H1 (cell line): ENCODE data around the gene MEST. TPM values are rescaled to one million over a fixed set of nuclear protein-coding genes. Genes with fewer than 3 reads are reported as not detected.

ENCODE experiments used
- CTCF ChIA-PET: fragments of 300-600 bp; sonication (Branson Sonifier 250); formaldehyde crosslinking; loops from one replicate; lab custom pipeline; 2021; ENCODE audit not compliant: partially characterized antibody; lab: Charles Lee
- POLR2A ChIA-PET: fragments of 300-600 bp; sonication (Branson Sonifier 250); formaldehyde crosslinking; loops from one replicate; lab custom pipeline; 2021; ENCODE audit warnings: inconsistent platforms; ENCODE audit not compliant: partially characterized antibody; lab: Charles Lee
- DNase-seq, 2 experiments: peaks; one replicate each; pipeline versions ENCODE4 v3.0.0 to v3.0.0-alpha.2; 2010 to 2022; ENCODE audit warnings: low spot score in 2 of 2, low read depth in 1 of 2, mixed read lengths in 1 of 2
- FAIRE-seq: peaks from 2 replicates; lab custom pipeline; 2011; peaks lifted over from hg19 to GRCh38; lab: Jason Lieb, UNC
- H2AFZ ChIP-seq: 2 replicates; pipeline ENCODE4 v1.8.1; 2012; ENCODE audit warnings: low read length, inconsistent platforms
- H2AK5ac ChIP-seq: 2 replicates; pipeline ENCODE4 v1.6.1; 2013; ENCODE audit warnings: low read depth, low read length
- H2BK120ac ChIP-seq: replicated peaks from 2 replicates; pipeline ENCODE3; 2013; ENCODE audit warnings: low read depth, low read length, inconsistent platforms
- H2BK12ac ChIP-seq: 2 replicates; pipeline ENCODE4 v1.6.1; 2013; ENCODE audit warnings: low read depth, low read length
- H2BK15ac ChIP-seq: 2 replicates; pipeline ENCODE4 v1.6.1; 2013; ENCODE audit warnings: low read length
- H2BK20ac ChIP-seq: 2 replicates; pipeline ENCODE4 v1.6.1; 2013; ENCODE audit warnings: low read length
- H2BK5ac ChIP-seq: 2 replicates; pipeline ENCODE4 v1.6.1; 2013; ENCODE audit warnings: low read depth, low read length
- H3K14ac ChIP-seq: 2 replicates; pipeline ENCODE4 v1.6.1; 2013; ENCODE audit warnings: inconsistent platforms; ENCODE audit not compliant: insufficient read length
- H3K18ac ChIP-seq: 2 replicates; pipeline ENCODE4 v1.6.1; 2013; ENCODE audit warnings: low read length; ENCODE audit errors: extremely low read depth
- H3K23ac ChIP-seq: 2 replicates; pipeline ENCODE4 v1.6.1; 2013; ENCODE audit warnings: inconsistent platforms; ENCODE audit not compliant: insufficient read length
- H3K23me2 ChIP-seq: 2 replicates; pipeline ENCODE4 v1.6.1; 2013; ENCODE audit warnings: low read depth, low read length
- H3K27ac ChIP-seq: 2 replicates; pipeline ENCODE4 v1.6.1; 2011; ENCODE audit warnings: low read depth, low read length, inconsistent platforms
- H3K27me3 ChIP-seq, 4 experiments: replicated peaks in 1 of 4; 1 replicate in 1 of 4; 2 replicates in 3 of 4; pipeline versions ENCODE4 v1.6.1 to v1.8.1; 2011 to 2013; ENCODE audit warnings: low read length in 3 of 4, mild to moderate bottlenecking in 3 of 4, inconsistent platforms in 2 of 4, mixed read lengths in 2 of 4, moderate library complexity in 1 of 4; ENCODE audit not compliant: control insufficient read depth in 3 of 4, insufficient read depth in 3 of 4; ENCODE audit errors: extremely low read depth in 1 of 4
- H3K36me3 ChIP-seq, 4 experiments: 2 replicates each; pipeline versions ENCODE4 v1.6.1 to v1.8.1; 2011 to 2013; ENCODE audit warnings: mild to moderate bottlenecking in 4 of 4, low read length in 3 of 4, moderate library complexity in 2 of 4, control low read depth in 1 of 4, inconsistent platforms in 1 of 4; ENCODE audit not compliant: insufficient read depth in 4 of 4, control insufficient read depth in 2 of 4
- H3K4ac ChIP-seq: replicated peaks from 2 replicates; pipeline ENCODE3; 2013; ENCODE audit warnings: low read length, low read depth, mixed read lengths, inconsistent platforms; ENCODE audit not compliant: insufficient read length
- H3K4me1 ChIP-seq, 4 experiments: replicated peaks in 1 of 4; 1 replicate in 1 of 4; 2 replicates in 3 of 4; pipeline versions ENCODE4 v1.6.1 to v1.8.1; 2011 to 2013; ENCODE audit warnings: low read length in 3 of 4, inconsistent platforms in 2 of 4, mixed read lengths in 1 of 4; ENCODE audit not compliant: insufficient read depth in 4 of 4, control insufficient read depth in 3 of 4
- H3K4me2 ChIP-seq, 2 experiments: 2 replicates each; pipeline versions ENCODE4 v1.6.1 to v1.8.1; 2011 to 2013; ENCODE audit warnings: low read depth in 2 of 2, low read length in 2 of 2, control low read depth in 1 of 2, inconsistent platforms in 1 of 2, mild to moderate bottlenecking in 1 of 2; ENCODE audit not compliant: insufficient read depth in 1 of 2
- H3K4me3 ChIP-seq, 4 experiments: fragments of 200-600, 300-600 bp in 1 of 4; sonication (generic), shearing (Covaris generic), sonication (Bioruptor Twin) in 1 of 4; 2 replicates each; pipeline versions ENCODE4 v1.5.1 to v1.8.1; 2011 to 2016; ENCODE audit warnings: low read length in 4 of 4, low read depth in 3 of 4, control low read depth in 2 of 4, inconsistent platforms in 2 of 4, mild to moderate bottlenecking in 2 of 4, mixed read lengths in 1 of 4, moderate library complexity in 1 of 4; ENCODE audit not compliant: insufficient read depth in 2 of 4; ENCODE audit errors: extremely low read depth in 1 of 4
- H3K56ac ChIP-seq: replicated peaks from 2 replicates; pipeline ENCODE3; 2013; ENCODE audit warnings: low read depth, mild to moderate bottlenecking, mixed read lengths, low read length, inconsistent platforms; ENCODE audit not compliant: insufficient read length
- H3K79me1 ChIP-seq: 2 replicates; pipeline ENCODE4 v1.6.1; 2013; ENCODE audit warnings: low read depth, low read length, control low read depth
- H3K79me2 ChIP-seq, 2 experiments: 2 replicates each; pipeline versions ENCODE4 v1.6.1 to v1.8.1; 2012 to 2013; ENCODE audit warnings: low read length in 2 of 2, mild to moderate bottlenecking in 2 of 2, inconsistent platforms in 1 of 2; ENCODE audit not compliant: insufficient read depth in 2 of 2, control insufficient read depth in 1 of 2
- H3K9ac ChIP-seq, 4 experiments: replicated peaks in 1 of 4; 1 replicate in 1 of 4; 2 replicates in 3 of 4; pipeline versions ENCODE4 v1.6.1 to v1.8.1; 2011 to 2013; ENCODE audit warnings: low read depth in 3 of 4, low read length in 3 of 4, control low read depth in 2 of 4, mild to moderate bottlenecking in 2 of 4, moderate library complexity in 2 of 4, inconsistent platforms in 1 of 4; ENCODE audit errors: extremely low read depth in 1 of 4
- H3K9me3 ChIP-seq, 2 experiments: 2 replicates each; pipeline versions ENCODE4 v1.6.1 to v1.8.1; 2012 to 2013; ENCODE audit warnings: mild to moderate bottlenecking in 2 of 2, moderate library complexity in 2 of 2, control low read depth in 1 of 2, inconsistent platforms in 1 of 2, low read depth in 1 of 2, low read length in 1 of 2, mixed read lengths in 1 of 2; ENCODE audit not compliant: insufficient read depth in 2 of 2
- H4K20me1 ChIP-seq, 2 experiments: replicated peaks in 1 of 2; 2 replicates each; pipeline versions ENCODE3 to v1.8.1; 2011 to 2013; ENCODE audit warnings: inconsistent platforms in 2 of 2, low read length in 2 of 2, mild to moderate bottlenecking in 1 of 2; ENCODE audit not compliant: insufficient read depth in 2 of 2, control insufficient read depth in 1 of 2
- H4K5ac ChIP-seq: 2 replicates; pipeline ENCODE4 v1.6.1; 2013; ENCODE audit warnings: low read length, low read depth, mixed read lengths, inconsistent platforms; ENCODE audit not compliant: insufficient read length
- H4K8ac ChIP-seq: 2 replicates; pipeline ENCODE4 v1.8.0; 2013; ENCODE audit warnings: mild to moderate bottlenecking, moderate library complexity, low read length, inconsistent platforms; ENCODE audit not compliant: insufficient read depth; ENCODE audit errors: extremely low read depth
- H4K91ac ChIP-seq: replicated peaks from 2 replicates; pipeline ENCODE3; 2013; ENCODE audit warnings: low read length, mixed read lengths, inconsistent platforms; ENCODE audit not compliant: insufficient read length
- BACH1 ChIP-seq: IDR thresholded peaks from 2 replicates; pipeline ENCODE4 v1.6.1; 2012; ENCODE audit warnings: low read length, improper control_type of control experiment
- JUND ChIP-seq: IDR thresholded peaks from 2 replicates; pipeline ENCODE4 v1.6.1; 2011; ENCODE audit warnings: mild to moderate bottlenecking, improper control_type of control experiment, low read length
- POLR2A ChIP-seq, 2 experiments: IDR thresholded peaks; 1 replicate in 1 of 2; 2 replicates in 1 of 2; pipeline ENCODE4 v1.6.1; 2011; ENCODE audit warnings: low read depth in 2 of 2, low read length in 2 of 2, mild to moderate bottlenecking in 2 of 2; ENCODE audit errors: control extremely low read depth in 1 of 2
- ZNF274 ChIP-seq: IDR thresholded peaks from 2 replicates; pipeline ENCODE4 v1.7.0; 2012; ENCODE audit warnings: low read length, borderline replicate concordance; ENCODE audit errors: extremely low read depth
- WGBS, 2 experiments: shearing (Covaris generic) in 1 of 2; methylation state at CpG; one replicate each; pipeline versions ENCODE4 v1.1.6 to v1.1.7; 2013 to 2015; ENCODE audit warnings: low lambda C conversion rate in 2 of 2, mixed read lengths in 2 of 2, inconsistent platforms in 1 of 2, low coverage in 1 of 2, missing lambda C conversion rate in 1 of 2; ENCODE audit not compliant: insufficient replicate concordance in 2 of 2, insufficient coverage in 1 of 2, insufficient read length in 1 of 2; ENCODE audit errors: extremely low coverage in 1 of 2, missing lambda C conversion rate in 1 of 2; 5-methylcytosine and 5-hydroxymethylcytosine counted together
- polyA plus RNA-seq, 7 experiments: library from polyadenylated mRNA; depleted of rRNA in 3 of 7; stranded (reverse) in 5 of 7; unstranded in 2 of 7; fragments of >200 nt in 5 of 7; fragments of 200-250 nt in 2 of 7; gene quantifications; 1 replicate in 5 of 7; 2 replicates in 1 of 7; 4 replicates in 1 of 7; pipeline versions ENCODE4 v1.2.1 to v1.2.3, GENCODE V29; 2011 to 2013; ENCODE audit warnings: missing spikeins in 2 of 7, mixed read lengths in 2 of 7
- total RNA-seq: library from RNA; stranded (reverse); fragmentation: NEBNext Ultra II Directional; extraction: Animal tissue kit (Norgen Biotek cat#: 25700); gene quantifications from 2 replicates; pipeline ENCODE4 v1.2.1, GENCODE V29; 2021
- TF ChIP-seq, protein P1 (sequence below), 3 experiments: IDR thresholded peaks; 1 replicate in 2 of 3; 2 replicates in 1 of 3; pipeline versions ENCODE4 v1.5.1 to v1.6.1; 2011; ENCODE audit warnings: low read length in 3 of 3, mild to moderate bottlenecking in 3 of 3, inconsistent platforms in 2 of 3, low read depth in 1 of 3, moderate library complexity in 1 of 3; ENCODE audit not compliant: insufficient read depth in 1 of 3; ENCODE audit errors: control extremely low read depth in 1 of 3

The MEST gene
- total and polyA plus RNA-seq, 2 of the 8 experiments (the other 6 are each of a cell fraction or from before 2014, with no cell fraction given) = 176 to 269 TPM

DNA sequence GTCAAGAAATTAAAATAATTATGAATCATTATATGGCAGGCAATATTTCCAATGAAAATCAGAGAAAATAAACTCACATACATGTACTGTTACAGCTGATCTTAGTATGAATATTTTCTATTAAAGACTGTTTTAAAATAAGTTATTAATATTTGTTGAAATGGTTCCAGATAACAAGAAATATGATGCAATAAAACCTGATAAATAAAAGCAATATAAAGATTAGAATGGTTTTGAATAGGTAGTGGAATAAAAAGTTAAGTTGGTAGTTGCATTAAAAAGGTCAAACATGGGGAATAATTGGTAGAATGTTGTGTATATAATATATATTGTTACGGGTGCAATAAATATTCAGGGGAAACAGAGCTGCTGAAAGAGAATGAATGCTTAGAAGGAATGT is 52.5 kb downstream of the MEST start:
- no peak for DNase-seq
- Histone ChIP-seq H3K23me2 (no peaks in the 10 kb centered on the region; the same call in 1 of the 2 replicates), H3K23ac (no peak overlapping the region), H3K4me3 (no peak overlapping the region), H3K79me2 (no peaks in the 10 kb centered on the region), H4K8ac (no peak overlapping the region), H2BK120ac (no peak overlapping the region), H3K9ac (no peak overlapping the region), H3K36me3 (peaks cover 0 to 19% (median 1%) of the 10 kb centered on the region in 4 experiments; a peak in 4 of 8 replicates), H2BK12ac (no peak overlapping the region), H3K79me1 (no peaks in the 10 kb centered on the region), H3K14ac (no peak overlapping the region), H2AFZ (no peak overlapping the region), H4K91ac (no peak overlapping the region), H2BK5ac (no peak overlapping the region), H2BK20ac (no peak overlapping the region), H3K4ac (no peak overlapping the region), H3K27me3 (no peaks in the 10 kb centered on the region), H3K9me3 (no peaks in the 10 kb centered on the region), H2BK15ac (no peak overlapping the region)
- WGBS, 2 experiments = 91 to 100% methylated on average over 1 of the region's 1 CpG
- FAIRE-seq = no peak
- POLR2A ChIA-PET = no interaction called here
- TF ChIP-seq, protein P1, sequence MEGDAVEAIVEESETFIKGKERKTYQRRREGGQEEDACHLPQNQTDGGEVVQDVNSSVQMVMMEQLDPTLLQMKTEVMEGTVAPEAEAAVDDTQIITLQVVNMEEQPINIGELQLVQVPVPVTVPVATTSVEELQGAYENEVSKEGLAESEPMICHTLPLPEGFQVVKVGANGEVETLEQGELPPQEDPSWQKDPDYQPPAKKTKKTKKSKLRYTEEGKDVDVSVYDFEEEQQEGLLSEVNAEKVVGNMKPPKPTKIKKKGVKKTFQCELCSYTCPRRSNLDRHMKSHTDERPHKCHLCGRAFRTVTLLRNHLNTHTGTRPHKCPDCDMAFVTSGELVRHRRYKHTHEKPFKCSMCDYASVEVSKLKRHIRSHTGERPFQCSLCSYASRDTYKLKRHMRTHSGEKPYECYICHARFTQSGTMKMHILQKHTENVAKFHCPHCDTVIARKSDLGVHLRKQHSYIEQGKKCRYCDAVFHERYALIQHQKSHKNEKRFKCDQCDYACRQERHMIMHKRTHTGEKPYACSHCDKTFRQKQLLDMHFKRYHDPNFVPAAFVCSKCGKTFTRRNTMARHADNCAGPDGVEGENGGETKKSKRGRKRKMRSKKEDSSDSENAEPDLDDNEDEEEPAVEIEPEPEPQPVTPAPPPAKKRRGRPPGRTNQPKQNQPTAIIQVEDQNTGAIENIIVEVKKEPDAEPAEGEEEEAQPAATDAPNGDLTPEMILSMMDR (IDR thresholded peaks at IDR 0.05; ENCODE audit: control extremely low read depth in 1 of 3, insufficient read depth in 1 of 3, low read depth in 1 of 3, low read length in 3 of 3) = no peak
- TF ChIP-seq BACH1 = no peak
- no peak for TF ChIP-seq JUND
- no peak for TF ChIP-seq ZNF274
- TF ChIP-seq POLR2A (IDR thresholded peaks at IDR 0.05; ENCODE audit: control extremely low read depth in 1 of 2, low read depth in 2 of 2, low read length in 2 of 2) = no peak
- TF ChIP-seq, all 59 proteins: peak for 0
- H3K27ac ChIP-seq = no peak overlapping the region
- H3K4me1 ChIP-seq = no peaks in the 10 kb centered on the region
- CTCF ChIA-PET = no interaction called here
- no peak overlapping the region for H3K18ac ChIP-seq
- H4K5ac ChIP-seq = no peak overlapping the region
- no peak overlapping the region for H2AK5ac ChIP-seq
- H4K20me1 ChIP-seq = no peaks in the 10 kb centered on the region
- no peak overlapping the region for H3K56ac ChIP-seq
- no peak overlapping the region for H3K4me2 ChIP-seq
